Neural progenitor cell (in vitro differentiated cells): ENCODE results near the gene PKNOX2.

Experiments
- CTCF ChIP-seq: fragments of 200-600 bp; sonication (generic); IDR thresholded peaks from 2 replicates; pipeline ENCODE4 v1.5.1; 2017; ENCODE audit warnings: antibody characterized with exemption, mild to moderate bottlenecking
- EZH2phosphoT487 ChIP-seq: fragments of 200-600 bp; sonication (generic); IDR thresholded peaks from 2 replicates; pipeline ENCODE4 v1.6.1; 2017; ENCODE audit warnings: antibody characterized with exemption

- TF ChIP-seq CTCF: no peak
- TF ChIP-seq EZH2phosphoT487: no peak
Measured at GRCh38 chr11:125251214-125251545, 86.6 kb downstream of the PKNOX2 start.
